Prostate gland (tissue), 2 donors: ENCODE measurements around the gene CCDC157.

ENCODE experiments used
- CTCF ChIP-seq, 4 experiments: fragments of 200-600 bp in 2 of 4; fragments of 450-650 bp in 2 of 4; sonication (generic) in 2 of 4; IDR thresholded peaks; 1 replicate in 3 of 4; 2 replicates in 1 of 4; pipeline ENCODE4 v1.5.1; 2016 to 2019; ENCODE audit warnings: antibody characterized with exemption in 4 of 4, mild to moderate bottlenecking in 2 of 4, moderate library complexity in 2 of 4
- POLR2A ChIP-seq: fragments of 450-650 bp; IDR thresholded peaks from one replicate; pipeline ENCODE4 v1.6.1; 2016; ENCODE audit warnings: antibody characterized with exemption, mild to moderate bottlenecking
- POLR2AphosphoS5 ChIP-seq: sonication (generic); formaldehyde crosslinking; IDR thresholded peaks from one replicate; pipeline ENCODE4 v1.6.1; 2017; ENCODE audit warnings: antibody characterized with exemption

DNA sequence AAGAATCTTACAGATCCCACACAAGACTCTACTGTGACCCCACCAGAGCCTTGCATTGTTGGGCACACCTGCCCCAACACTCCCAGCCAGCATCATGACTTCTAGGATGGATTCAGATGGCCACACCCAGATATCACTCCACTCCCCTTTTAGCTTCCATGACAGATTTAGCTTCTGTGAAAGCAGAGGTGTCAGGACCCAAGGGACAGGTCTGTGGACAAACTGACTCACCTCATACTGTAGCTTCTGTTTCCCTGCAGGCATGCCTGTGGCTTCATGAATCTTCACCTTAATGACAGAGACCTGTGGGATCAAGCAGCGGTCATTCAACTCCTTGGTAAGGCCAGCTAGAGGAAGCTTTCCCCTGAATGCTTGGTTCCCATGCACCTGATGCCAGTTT, 21.6 kb upstream of the CCDC157 start:
- no peak for TF ChIP-seq CTCF (IDR thresholded peaks at IDR 0.05)
- TF ChIP-seq POLR2AphosphoS5, result no peak
- TF ChIP-seq POLR2A, result no peak
